GM23248 (cell line): ENCODE measurements around the gene PIWIL4.

Experiments used
- EZH2 ChIP-seq: fragments of 200-600 bp; sonication (generic); IDR thresholded peaks from 2 replicates; pipeline ENCODE4 v1.6.1; 2018; ENCODE audit warnings: antibody characterized with exemption, mild to moderate bottlenecking; ENCODE audit not compliant: insufficient read depth, poor library complexity, severe bottlenecking
- EZH2phosphoT487 ChIP-seq: fragments of 200-600 bp; sonication (generic); IDR thresholded peaks from 2 replicates; pipeline ENCODE4 v1.6.1; 2018; ENCODE audit warnings: antibody characterized with exemption, moderate library complexity, mild to moderate bottlenecking, low read depth; ENCODE audit not compliant: insufficient read depth

DNA sequence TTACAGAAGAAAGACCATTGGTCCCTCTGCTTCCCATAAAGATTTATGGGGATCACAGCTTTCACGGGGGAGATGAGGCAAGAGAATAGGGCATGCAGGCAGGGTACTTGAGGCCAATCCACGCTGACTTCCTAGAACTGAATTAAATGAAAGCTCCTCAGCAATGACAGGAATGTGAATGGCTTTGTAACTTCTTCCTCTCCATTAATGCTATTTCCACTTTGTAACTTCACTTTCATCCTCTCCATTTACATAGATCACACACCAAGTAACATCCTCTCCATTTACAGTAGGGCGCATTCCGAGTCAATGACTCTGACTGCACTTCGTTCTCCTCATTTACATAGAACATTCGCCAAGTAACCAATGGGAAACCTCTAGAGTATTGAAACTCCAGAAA lies 89.8 kb downstream of the PIWIL4 start:
- TF ChIP-seq EZH2, result no peak
- no peak for TF ChIP-seq EZH2phosphoT487
